Stimulated activated CD4-positive, alpha-beta T cell treated with anti-CD3 and anti-CD28 coated beads, Interleukin-2, amount 100 ng/mL, for 48 hours (primary cell): ENCODE results near the gene TIPRL.

ENCODE experiments used
- DNase-seq, 2 donors: peaks; one replicate each; pipeline ENCODE4 v3.0.0-alpha.2; 2020

Gene TIPRL

GRCh38 chr1:168217664-168218063, 38.9 kb downstream of the TIPRL start:
- no peak for DNase-seq

- DNase-seq, result no peak
Observed at GRCh38 chr1:168218658-168219057, 39.9 kb downstream of the TIPRL start.

GRCh38 chr1:168220470-168220871, 41.7 kb downstream of the TIPRL start:
- no peak for DNase-seq

GRCh38 chr1:168221275-168221674, 42.5 kb downstream of the TIPRL start:
- no peak for DNase-seq

- DNase-seq, result no peak
Observed at GRCh38 chr1:168223261-168223660, 44.5 kb downstream of the TIPRL start.

DNA sequence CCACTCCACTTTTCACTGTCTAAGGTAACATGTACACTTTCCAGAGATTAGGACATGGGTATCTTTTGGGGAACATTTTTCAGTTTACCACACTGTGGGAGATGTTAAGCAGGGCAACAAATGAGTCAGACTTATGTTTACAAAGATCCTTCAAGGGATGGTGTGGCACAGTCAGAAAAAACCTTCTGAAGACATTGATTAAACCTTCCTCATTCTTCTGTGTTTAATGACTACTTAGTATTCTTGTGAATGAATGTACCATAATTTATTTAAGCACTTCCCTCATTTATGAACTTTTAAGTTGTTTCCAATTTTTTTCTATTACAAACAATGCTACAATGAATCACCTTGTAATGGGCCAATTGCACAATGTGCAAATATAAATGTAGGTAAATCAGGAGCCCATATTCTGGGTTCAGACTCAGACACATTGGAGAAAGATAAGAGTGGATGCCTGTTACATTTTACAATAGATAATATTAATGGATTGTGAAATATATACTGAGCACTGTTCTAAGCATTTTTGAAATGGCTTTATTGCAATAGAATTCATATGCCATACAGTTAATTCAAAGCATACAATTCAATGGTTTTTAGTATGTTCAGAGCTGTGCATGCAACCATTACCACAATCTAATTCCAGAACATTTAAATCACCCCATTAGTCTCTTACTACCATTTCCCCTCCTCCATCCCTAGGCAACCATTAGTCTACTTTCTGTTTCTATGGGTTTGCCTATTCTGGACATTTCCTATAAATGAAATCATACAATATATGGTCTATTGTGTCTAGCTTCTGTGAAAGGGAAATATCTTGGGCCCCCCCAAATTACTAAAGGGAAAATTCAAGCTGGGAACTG, 45.1 kb downstream of the TIPRL start:
- DNase-seq, result no peak

- DNase-seq, result no peak
Observed at GRCh38 chr1:168224991-168225390, 46.2 kb downstream of the TIPRL start.

DNA sequence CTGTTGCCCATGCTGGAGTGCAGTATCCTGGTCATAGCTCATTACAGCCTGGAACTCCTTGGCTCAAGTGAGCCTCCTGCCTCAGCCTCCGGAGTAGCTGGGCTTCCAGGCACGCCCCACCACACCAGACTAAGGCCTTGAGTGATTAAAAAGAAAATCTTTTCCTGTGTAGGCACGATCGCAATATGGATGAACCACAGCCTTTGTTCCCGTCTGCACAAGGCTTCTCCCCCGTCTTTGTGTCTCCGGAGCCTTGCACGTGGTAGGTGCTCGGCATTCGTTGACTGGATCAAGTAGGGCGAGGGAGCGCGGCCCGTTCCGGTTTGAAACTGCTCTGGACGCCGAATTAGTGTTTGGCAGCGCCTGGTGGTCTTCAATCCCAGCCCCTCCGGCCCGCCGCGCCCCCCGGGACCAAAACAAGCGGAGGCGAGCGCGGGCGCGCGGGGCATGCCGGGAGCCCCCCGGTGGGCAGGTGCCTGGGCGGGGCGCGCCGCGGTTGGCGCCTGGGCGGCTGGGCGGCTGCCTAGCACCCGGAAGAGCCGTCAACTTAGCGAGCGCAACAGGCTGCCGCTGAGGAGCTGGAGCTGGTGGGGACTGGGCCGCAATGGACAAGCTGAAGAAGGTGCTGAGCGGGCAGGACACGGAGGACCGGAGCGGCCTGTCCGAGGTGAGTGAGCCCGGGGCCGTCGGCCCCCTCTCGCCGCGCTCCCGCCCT, 46.9 kb downstream of the TIPRL start, which contains the start of gene SFT2D2:
TSS of gene SFT2D2 (plus strand) at position 529 of the 715 bp plus-strand sequence. CDS start at position 605, 76 bp downstream.
- DNase-seq, result peak; percentile 67 to 77

- no peak for DNase-seq
Observed at GRCh38 chr1:168227620-168228019, 48.9 kb downstream of the TIPRL start.

GRCh38 chr1:168229893-168230292, 51.1 kb downstream of the TIPRL start:
- no peak for DNase-seq

DNA sequence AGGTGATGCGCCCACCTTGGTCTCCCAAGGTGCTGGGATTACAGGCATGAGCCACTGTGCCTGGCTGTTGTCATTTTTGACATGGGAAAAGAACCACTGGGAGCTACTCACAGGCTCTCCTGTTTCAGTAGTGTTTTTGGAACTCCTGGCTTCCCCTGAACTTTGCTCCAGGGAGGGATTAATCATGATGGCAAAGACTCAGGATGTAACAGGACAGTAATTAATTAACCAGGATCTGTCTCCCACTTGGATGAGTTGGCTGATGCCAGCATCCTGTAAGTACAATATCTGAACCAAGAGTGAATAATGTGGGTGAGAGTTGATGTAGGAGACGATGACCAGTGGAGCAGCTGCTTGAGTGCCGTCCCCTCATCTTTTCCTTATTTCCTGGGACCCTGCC, 51.9 kb downstream of the TIPRL start:
- no peak for DNase-seq

- DNase-seq, result peak; percentile 23 to 27
Observed at GRCh38 chr1:168234846-168235547, 56.2 kb downstream of the TIPRL start.

DNA sequence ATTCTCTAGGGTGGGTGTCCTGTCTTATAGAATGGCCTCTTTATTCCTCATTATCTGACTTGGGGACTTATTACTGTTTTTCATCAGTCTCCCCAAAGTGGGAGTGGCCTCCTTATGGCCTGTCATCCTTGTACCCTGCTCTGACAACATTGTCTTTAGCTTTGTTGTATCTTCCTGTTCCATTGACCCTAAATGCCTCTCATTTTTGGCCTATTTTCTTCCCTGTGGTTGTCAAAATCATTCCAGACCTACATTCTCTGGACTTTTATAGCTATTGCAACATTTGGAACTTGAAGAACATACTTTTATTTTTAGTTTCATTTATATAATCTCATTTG, 56.8 kb downstream of the TIPRL start:
- no peak for DNase-seq

DNA sequence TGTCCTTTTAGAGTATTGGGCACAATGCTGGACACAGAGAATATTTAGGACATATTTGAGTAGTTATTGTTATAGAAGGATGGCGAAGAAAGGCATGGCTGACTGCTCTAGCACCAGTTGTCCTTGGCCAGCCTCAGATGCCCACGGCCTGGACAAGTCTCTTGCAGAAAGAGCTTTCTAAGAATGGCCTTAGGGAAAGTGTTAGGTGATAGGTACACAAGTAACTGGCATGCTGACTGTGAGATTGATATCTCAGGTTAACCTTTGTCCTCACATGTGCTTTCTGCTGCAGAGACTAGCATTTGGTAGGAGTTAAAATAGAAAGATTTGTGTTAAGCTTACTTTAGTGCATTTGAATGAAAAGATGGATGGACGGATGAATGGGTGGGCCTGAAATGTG, 57.2 kb downstream of the TIPRL start:
- no peak for DNase-seq

- peak; percentile 27 to 30 for DNase-seq
Observed at GRCh38 chr1:168236836-168237611, 58.3 kb downstream of the TIPRL start.

- no peak for DNase-seq
Observed at GRCh38 chr1:168243198-168243597, 64.4 kb downstream of the TIPRL start.

DNA sequence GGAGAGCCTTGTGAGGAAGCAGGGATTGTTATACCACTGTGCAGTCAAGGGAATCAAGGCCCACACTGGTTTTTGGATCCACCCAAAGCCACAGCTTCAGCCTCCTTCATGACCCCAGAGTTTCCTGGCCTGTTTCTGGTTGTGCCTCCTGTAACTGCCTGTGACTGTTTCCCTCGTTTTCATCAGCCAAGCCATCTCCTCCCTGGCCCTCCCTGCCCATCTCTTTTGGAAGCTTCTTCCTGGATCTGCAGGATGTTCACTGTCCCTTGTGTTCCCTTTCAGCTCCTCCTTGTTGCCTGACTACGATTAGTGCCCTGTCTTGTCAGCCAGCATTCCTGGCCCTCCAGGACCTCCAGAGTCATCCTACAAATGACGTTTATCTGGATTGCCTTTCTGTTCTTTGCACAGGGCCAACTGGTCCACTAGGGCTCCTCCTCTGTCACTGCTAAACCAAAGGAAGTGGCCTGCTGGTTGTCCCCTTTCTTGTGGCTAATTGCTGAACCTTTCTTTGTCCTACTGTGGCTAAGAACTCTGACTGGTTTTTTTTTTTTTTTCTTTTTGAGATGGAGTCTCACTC, 65.0 kb downstream of the TIPRL start:
- DNase-seq, result no peak

DNA sequence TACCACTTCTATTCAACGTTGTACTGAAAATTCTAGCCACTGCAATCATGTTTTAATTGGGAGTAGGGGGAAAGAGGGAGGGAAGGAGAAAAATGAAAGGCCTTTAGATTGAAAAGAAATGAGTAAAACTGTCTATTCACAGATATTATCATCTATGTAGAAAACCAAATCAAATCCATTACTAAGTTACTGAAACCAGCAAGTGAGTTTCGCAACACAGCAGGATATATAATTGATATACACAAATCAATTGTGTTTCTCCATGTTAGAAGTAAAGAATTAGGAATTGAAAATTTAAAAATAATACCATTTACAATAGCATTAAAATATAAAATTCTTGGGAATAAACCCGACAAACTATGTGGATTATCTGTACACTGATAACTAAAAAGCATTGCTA, 66.3 kb downstream of the TIPRL start:
- no peak for DNase-seq

DNA sequence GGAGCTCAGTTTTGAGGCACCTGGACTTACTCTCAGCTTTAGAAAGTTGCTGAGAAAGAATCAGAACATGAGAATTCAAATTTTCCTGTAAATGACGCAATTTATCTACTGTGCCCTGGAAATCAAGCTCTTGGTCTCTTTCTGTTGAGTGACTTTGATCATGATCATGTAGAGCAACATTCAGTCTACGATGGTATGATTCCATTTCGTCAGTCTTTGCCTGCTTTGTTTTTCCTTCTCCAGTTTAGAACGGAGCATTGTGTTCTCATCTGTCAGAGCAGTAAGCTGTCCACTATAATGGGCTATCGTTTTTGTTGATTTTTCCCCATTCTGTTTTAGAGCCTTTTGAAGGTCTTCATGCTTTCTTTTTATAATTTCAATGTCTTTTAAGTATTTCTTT, 67.7 kb downstream of the TIPRL start:
- no peak for DNase-seq
